ENCODE data around the gene MAML3.
A peak's percentile ranks its signal among the peaks of the same experiment; 100 is the strongest.

The MAML3 gene

GRCh38 chr4:139869810-139870209 lies 284.2 kb downstream of the MAML3 start:
- WGBS = 95% methylated on average over 4 of the region's 4 CpGs

GRCh38 chr4:139866276-139866962 lies 287.6 kb downstream of the MAML3 start:
- Histone ChIP-seq H3K79me1 (replicated peaks; ENCODE audit: low read length, poor library complexity, severe bottlenecking) (peaks cover 7% of the 10 kb centered on the region), H3K27ac (ENCODE audit: low read length, poor library complexity, severe bottlenecking) (no peak overlapping the region), H2AK5ac (ENCODE audit: low read length, severe bottlenecking) (no peak overlapping the region), H3K4ac (ENCODE audit: low read depth in 1 of 2, low read length in 2 of 2) (no peak overlapping the region), H2BK120ac (ENCODE audit: low read depth, low read length) (no peak overlapping the region), H2BK15ac (ENCODE audit: low read depth, poor library complexity, severe bottlenecking) (no peak overlapping the region), H3K4me3 (ENCODE audit: insufficient read depth in 1 of 2, low read depth in 1 of 2, low read length in 2 of 2) (no peak overlapping the region), H2BK12ac (ENCODE audit: low read length in 2 of 2) (peak overlapping the region in 1 of 2 experiments; percentile 46), H3K36me3 (ENCODE audit: control insufficient read depth in 1 of 2, insufficient read depth in 2 of 2, low read depth in 1 of 2, low read length in 2 of 2) (no peaks in the 10 kb centered on the region), H3K4me1 (ENCODE audit: control insufficient read depth, insufficient read depth, low read depth, low read length) (peaks cover 1% of the 10 kb centered on the region), H3K14ac (ENCODE audit: low read length in 2 of 2) (no peak overlapping the region), H4K91ac (ENCODE audit: low read length) (no peak overlapping the region), H3K9me3 (ENCODE audit: control insufficient read depth, low read length) (no peaks in the 10 kb centered on the region), H3K27me3 (ENCODE audit: control insufficient read depth in 1 of 2, insufficient read depth in 1 of 2, low read length in 2 of 2) (no peaks in the 10 kb centered on the region), H2BK5ac (ENCODE audit: low read depth, low read length, poor library complexity, severe bottlenecking) (no peak overlapping the region), H3K4me2 (ENCODE audit: low read length, poor library complexity, severe bottlenecking) (no peak overlapping the region), H3K23ac (ENCODE audit: low read length in 2 of 2) (no peak overlapping the region), H3K18ac (ENCODE audit: low read depth in 1 of 2, low read length in 2 of 2) (peak overlapping the region in 1 of 2 experiments; percentile 53), H4K8ac (ENCODE audit: low read length) (no peak overlapping the region), H2AFZ (ENCODE audit: low read depth, low read length) (no peak overlapping the region), H3K9ac (ENCODE audit: low read length) (no peak overlapping the region)
- DNase-seq = no peak
- WGBS = 82% methylated on average over 10 of the region's 13 CpGs

More at GRCh38 chr4:139869810-139870209, 284.2 kb downstream of the MAML3 start:
- Histone ChIP-seq H2BK5ac (ENCODE audit: low read depth, low read length, poor library complexity, severe bottlenecking) (no peak overlapping the region), H2AFZ (ENCODE audit: low read depth, low read length) (no peak overlapping the region), H3K27ac (ENCODE audit: low read length, poor library complexity, severe bottlenecking) (no peak overlapping the region), H3K4me1 (ENCODE audit: control insufficient read depth, insufficient read depth, low read depth, low read length) (no peaks in the 10 kb centered on the region), H3K27me3 (ENCODE audit: control insufficient read depth in 1 of 2, insufficient read depth in 1 of 2, low read length in 2 of 2) (no peaks in the 10 kb centered on the region), H3K79me1 (replicated peaks; ENCODE audit: low read length, poor library complexity, severe bottlenecking) (peaks cover 8% of the 10 kb centered on the region), H2BK15ac (ENCODE audit: low read depth, poor library complexity, severe bottlenecking) (no peak overlapping the region), H3K36me3 (ENCODE audit: control insufficient read depth in 1 of 2, insufficient read depth in 2 of 2, low read depth in 1 of 2, low read length in 2 of 2) (no peaks in the 10 kb centered on the region), H2AK5ac (ENCODE audit: low read length, severe bottlenecking) (no peak overlapping the region), H3K4me3 (ENCODE audit: insufficient read depth in 1 of 2, low read depth in 1 of 2, low read length in 2 of 2) (no peak overlapping the region), H4K8ac (ENCODE audit: low read length) (no peak overlapping the region), H3K9ac (ENCODE audit: low read length) (no peak overlapping the region), H3K23ac (ENCODE audit: low read length in 2 of 2) (no peak overlapping the region), H3K18ac (ENCODE audit: low read depth in 1 of 2, low read length in 2 of 2) (no peak overlapping the region), H4K91ac (ENCODE audit: low read length) (no peak overlapping the region), H2BK12ac (ENCODE audit: low read length in 2 of 2) (no peak overlapping the region), H3K14ac (ENCODE audit: low read length in 2 of 2) (no peak overlapping the region), H3K4ac (ENCODE audit: low read depth in 1 of 2, low read length in 2 of 2) (no peak overlapping the region), H3K4me2 (ENCODE audit: low read length, poor library complexity, severe bottlenecking) (no peak overlapping the region), H2BK120ac (ENCODE audit: low read depth, low read length) (no peak overlapping the region), H3K9me3 (ENCODE audit: control insufficient read depth, low read length) (no peaks in the 10 kb centered on the region)
- DNase-seq = no peak

- 97% methylated on average over 5 of the region's 5 CpGs for WGBS
- H2BK5ac ChIP-seq (ENCODE audit: low read depth, low read length, poor library complexity, severe bottlenecking) = no peak overlapping the region
- H3K4me1 ChIP-seq (ENCODE audit: control insufficient read depth, insufficient read depth, low read depth, low read length) = peaks cover 1% of the 10 kb centered on the region
- H3K18ac ChIP-seq (ENCODE audit: low read depth in 1 of 2, low read length in 2 of 2) = peak overlapping the region; percentile 42 to 54
- no peak overlapping the region for H3K4ac ChIP-seq (ENCODE audit: low read depth in 1 of 2, low read length in 2 of 2)
- no peaks in the 10 kb centered on the region for H3K36me3 ChIP-seq (ENCODE audit: control insufficient read depth in 1 of 2, insufficient read depth in 2 of 2, low read depth in 1 of 2, low read length in 2 of 2)
- no peaks in the 10 kb centered on the region for H3K27me3 ChIP-seq (ENCODE audit: control insufficient read depth in 1 of 2, insufficient read depth in 1 of 2, low read length in 2 of 2)
- H2BK120ac ChIP-seq (ENCODE audit: low read depth, low read length) = peak overlapping the region; percentile 19
- no peak overlapping the region for H3K4me3 ChIP-seq (ENCODE audit: insufficient read depth in 1 of 2, low read depth in 1 of 2, low read length in 2 of 2)
- H3K14ac ChIP-seq (ENCODE audit: low read length in 2 of 2) = no peak overlapping the region
- DNase-seq = no peak
- H4K91ac ChIP-seq (ENCODE audit: low read length) = no peak overlapping the region
- no peak overlapping the region for H2AK5ac ChIP-seq (ENCODE audit: low read length, severe bottlenecking)
- H3K23ac ChIP-seq (ENCODE audit: low read length in 2 of 2) = no peak overlapping the region
- no peak overlapping the region for H3K9ac ChIP-seq (ENCODE audit: low read length)
- H3K9me3 ChIP-seq (ENCODE audit: control insufficient read depth, low read length) = no peaks in the 10 kb centered on the region
- H4K8ac ChIP-seq (ENCODE audit: low read length) = no peak overlapping the region
- peak overlapping the region; percentile 83 for H2BK15ac ChIP-seq (ENCODE audit: low read depth, poor library complexity, severe bottlenecking)
- no peak overlapping the region for H2BK12ac ChIP-seq (ENCODE audit: low read length in 2 of 2)
- H3K4me2 ChIP-seq (ENCODE audit: low read length, poor library complexity, severe bottlenecking) = no peak overlapping the region
- H3K79me1 ChIP-seq (replicated peaks; ENCODE audit: low read length, poor library complexity, severe bottlenecking) = peaks cover 7% of the 10 kb centered on the region
- H2AFZ ChIP-seq (ENCODE audit: low read depth, low read length) = no peak overlapping the region
- no peak overlapping the region for H3K27ac ChIP-seq (ENCODE audit: low read length, poor library complexity, severe bottlenecking)
These were observed 288.4 kb downstream of the MAML3 start for GRCh38 chr4:139865537-139865936.

GRCh38 chr4:139863531-139863930 lies 290.5 kb downstream of the MAML3 start:
- Histone ChIP-seq H3K4me1 (ENCODE audit: control insufficient read depth, insufficient read depth, low read depth, low read length) (peaks cover 2% of the 10 kb centered on the region), H3K9me3 (ENCODE audit: control insufficient read depth, low read length) (no peaks in the 10 kb centered on the region), H3K27me3 (ENCODE audit: control insufficient read depth in 1 of 2, insufficient read depth in 1 of 2, low read length in 2 of 2) (no peaks in the 10 kb centered on the region), H3K4me3 (ENCODE audit: insufficient read depth in 1 of 2, low read depth in 1 of 2, low read length in 2 of 2) (no peak overlapping the region), H3K18ac (ENCODE audit: low read depth in 1 of 2, low read length in 2 of 2) (no peak overlapping the region), H2BK120ac (ENCODE audit: low read depth, low read length) (no peak overlapping the region), H3K23ac (ENCODE audit: low read length in 2 of 2) (no peak overlapping the region), H2AK5ac (ENCODE audit: low read length, severe bottlenecking) (no peak overlapping the region), H3K14ac (ENCODE audit: low read length in 2 of 2) (no peak overlapping the region), H2BK12ac (ENCODE audit: low read length in 2 of 2) (no peak overlapping the region), H4K91ac (ENCODE audit: low read length) (no peak overlapping the region), H3K9ac (ENCODE audit: low read length) (no peak overlapping the region), H2AFZ (ENCODE audit: low read depth, low read length) (no peak overlapping the region), H2BK15ac (ENCODE audit: low read depth, poor library complexity, severe bottlenecking) (no peak overlapping the region), H2BK5ac (ENCODE audit: low read depth, low read length, poor library complexity, severe bottlenecking) (no peak overlapping the region), H3K27ac (ENCODE audit: low read length, poor library complexity, severe bottlenecking) (no peak overlapping the region), H3K36me3 (ENCODE audit: control insufficient read depth in 1 of 2, insufficient read depth in 2 of 2, low read depth in 1 of 2, low read length in 2 of 2) (peaks cover 0 to 4% of the 10 kb centered on the region in 2 experiments), H3K4me2 (ENCODE audit: low read length, poor library complexity, severe bottlenecking) (no peak overlapping the region), H3K4ac (ENCODE audit: low read depth in 1 of 2, low read length in 2 of 2) (no peak overlapping the region), H3K79me1 (replicated peaks; ENCODE audit: low read length, poor library complexity, severe bottlenecking) (peaks cover 3% of the 10 kb centered on the region), H4K8ac (ENCODE audit: low read length) (no peak overlapping the region)
- no peak for DNase-seq
- 100% methylated on average over 2 of the region's 3 CpGs for WGBS

All from mesenchymal stem cell (in vitro differentiated cells and primary cell).